Measurements from ENCODE around the gene MCF2L.

DNA sequence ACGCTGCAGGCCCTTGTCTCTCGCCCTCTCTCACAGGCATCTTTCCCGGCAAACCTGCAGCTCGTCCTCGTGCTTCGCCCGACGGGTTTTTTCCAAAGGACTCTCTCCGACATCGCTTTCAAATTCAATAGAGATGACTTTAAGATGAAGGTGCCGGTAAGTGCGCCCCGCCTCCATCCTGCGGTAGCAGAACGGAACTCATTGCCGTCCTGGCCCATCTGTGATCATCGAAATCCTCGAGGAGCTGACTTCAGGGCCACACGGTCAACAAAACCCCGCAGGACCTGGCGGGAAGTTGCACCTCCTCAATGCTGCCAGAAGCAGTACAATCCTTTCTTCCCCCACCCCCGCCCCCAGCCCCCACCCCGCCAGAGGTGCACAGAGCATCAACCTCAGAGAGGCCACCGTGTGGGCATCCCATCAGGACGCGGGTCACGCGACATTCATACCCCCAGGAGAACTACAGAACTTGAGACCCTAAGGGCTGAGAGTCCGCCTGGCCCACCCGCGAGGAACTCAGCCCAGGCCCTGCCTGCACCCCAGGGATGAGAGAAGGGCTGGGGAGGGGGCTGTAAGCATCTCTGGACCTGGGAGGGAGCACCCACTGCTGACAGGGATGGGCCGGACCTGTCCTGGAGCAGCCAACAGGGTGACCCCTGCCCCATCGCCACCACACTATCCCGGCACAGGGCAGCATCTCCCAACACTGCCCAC, 91.7 kb downstream of the MCF2L start:
- TF ChIP-seq POLR2A (IDR thresholded peaks at IDR 0.05) = no peak
- TF ChIP-seq CTCF (IDR thresholded peaks at IDR 0.05) = no peak
